Uterus (tissue), 4 donors: ENCODE data around the gene ZCCHC14. TPM values are rescaled to one million over a fixed set of nuclear protein-coding genes. Genes with fewer than 3 reads are reported as not detected.
A peak's percentile ranks its signal among the peaks of the same experiment; 100 is the strongest.

Source experiments
- DNase-seq, 2 donors: peaks; one replicate each; pipeline ENCODE4 v3.0.0-alpha.2; 2019 to 2020
- H3K27ac ChIP-seq, 2 donors: fragments of 200-600 bp; sonication (generic); 1 replicate in 1 of 2; 2 replicates in 1 of 2; pipeline ENCODE4 v1.5.1; 2016 to 2018
- H3K27me3 ChIP-seq, 2 donors: fragments of 200-600 bp; sonication (generic); one replicate each; pipeline ENCODE4 v1.5.1; 2018 to 2019; ENCODE audit warnings: control low read depth in 1 of 2
- H3K36me3 ChIP-seq, 2 donors: fragments of 200-600 bp; sonication (generic); one replicate each; pipeline ENCODE4 v1.5.1; 2019; ENCODE audit warnings: control low read depth in 1 of 2
- H3K4me1 ChIP-seq, 2 donors: fragments of 200-600 bp; sonication (generic); one replicate each; pipeline ENCODE4 v1.5.1; 2018 to 2019; ENCODE audit warnings: control low read depth in 1 of 2
- H3K4me3 ChIP-seq, 2 donors: fragments of 200-600 bp; sonication (generic); 1 replicate in 1 of 2; 2 replicates in 1 of 2; pipeline ENCODE4 v1.5.1; 2018 to 2019; ENCODE audit warnings: mild to moderate bottlenecking in 1 of 2
- H3K9me3 ChIP-seq, 2 donors: fragments of 200-600 bp; sonication (generic); one replicate each; pipeline ENCODE4 v1.5.1; 2019; ENCODE audit warnings: control low read depth in 1 of 2
- POLR2A ChIP-seq, 2 donors: fragments of 450-650 bp; IDR thresholded peaks; one replicate each; pipeline ENCODE4 v1.6.1; 2016; ENCODE audit warnings: antibody characterized with exemption in 2 of 2, mild to moderate bottlenecking in 1 of 2, moderate library complexity in 1 of 2
- intact Hi-C: fragments of 100-400 bp; cut with DNase I; formaldehyde crosslinking; loops from one replicate; pipeline ENCODE4 v1.15.1; 2023; ENCODE audit warnings: low total_unique reads
- total RNA-seq, 4 donors: library from RNA; depleted of rRNA in 3 of 4; stranded (reverse); fragments of >200 nt in 3 of 4; gene quantifications; one replicate each; pipeline versions ENCODE4 v1.1.0 to v1.2.4, GENCODE V29; 2014 to 2023
- TF ChIP-seq, protein P1 (sequence below), 4 experiments: fragments of 200-600 bp in 2 of 4; fragments of 450-650 bp in 2 of 4; sonication (generic) in 2 of 4; IDR thresholded peaks; one replicate each; pipeline ENCODE4 v1.5.1; 2016 to 2019; ENCODE audit warnings: antibody characterized with exemption in 4 of 4, mild to moderate bottlenecking in 2 of 4, moderate library complexity in 1 of 4
- donor health status: DM: yes; HTN: yes; CAD: no.

ZCCHC14 gene
- total RNA-seq, 4 donors from 2014 or later: 9.2 to 33.0 (median 20.6) TPM

- intact Hi-C loops: no loop called here
- peaks cover 3 to 11% of the 10 kb centered on the region in 2 donors for H3K4me1 ChIP-seq
Observed at GRCh38 chr16:87384162-87384874, 108.5 kb downstream of the ZCCHC14 start.

DNA sequence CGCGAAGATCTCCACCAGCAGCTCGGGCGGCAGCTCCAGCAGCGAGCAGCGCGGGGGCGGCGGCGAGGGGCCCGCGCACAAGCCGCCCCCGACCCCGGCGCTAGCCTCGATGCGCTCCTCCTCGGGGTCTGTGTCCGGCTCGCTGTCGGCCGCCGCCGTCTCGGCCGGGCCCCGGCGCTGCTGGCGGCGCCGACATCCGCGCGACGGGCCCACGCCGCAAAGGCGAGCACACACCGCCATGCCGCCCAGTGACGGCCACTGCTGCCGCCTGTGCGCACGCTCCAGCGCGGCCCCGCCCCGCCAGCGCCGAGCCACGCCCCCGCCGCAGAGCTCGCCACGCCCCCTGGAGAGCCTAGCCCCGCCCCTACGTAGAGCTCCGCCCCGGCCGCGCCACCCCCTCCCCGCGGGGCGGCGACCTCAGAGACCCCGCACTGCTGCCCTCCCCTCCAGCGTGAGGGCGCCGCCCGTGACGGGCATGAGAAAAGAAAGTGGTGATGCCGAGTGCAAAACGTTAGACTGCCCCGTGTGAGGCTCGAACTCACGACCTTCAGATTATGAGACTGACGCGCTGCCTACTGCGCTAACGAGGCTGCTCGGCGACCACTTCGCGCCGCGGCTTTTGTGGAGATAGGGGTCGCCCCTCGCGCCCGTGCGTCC, 109.2 kb downstream of the ZCCHC14 start, which contains the start of gene FBXO31:
Gene FBXO31 (minus strand): TSS at position 272 of the 657 bp plus-strand sequence. CDS start 32 bp downstream, at position 240.
- no peaks in the 10 kb centered on the region for H3K27me3 ChIP-seq
- no peaks in the 10 kb centered on the region for H3K9me3 ChIP-seq
- TF ChIP-seq POLR2A (IDR thresholded peaks at IDR 0.05): peak; percentile 94 to 98
- TF ChIP-seq, protein P1, sequence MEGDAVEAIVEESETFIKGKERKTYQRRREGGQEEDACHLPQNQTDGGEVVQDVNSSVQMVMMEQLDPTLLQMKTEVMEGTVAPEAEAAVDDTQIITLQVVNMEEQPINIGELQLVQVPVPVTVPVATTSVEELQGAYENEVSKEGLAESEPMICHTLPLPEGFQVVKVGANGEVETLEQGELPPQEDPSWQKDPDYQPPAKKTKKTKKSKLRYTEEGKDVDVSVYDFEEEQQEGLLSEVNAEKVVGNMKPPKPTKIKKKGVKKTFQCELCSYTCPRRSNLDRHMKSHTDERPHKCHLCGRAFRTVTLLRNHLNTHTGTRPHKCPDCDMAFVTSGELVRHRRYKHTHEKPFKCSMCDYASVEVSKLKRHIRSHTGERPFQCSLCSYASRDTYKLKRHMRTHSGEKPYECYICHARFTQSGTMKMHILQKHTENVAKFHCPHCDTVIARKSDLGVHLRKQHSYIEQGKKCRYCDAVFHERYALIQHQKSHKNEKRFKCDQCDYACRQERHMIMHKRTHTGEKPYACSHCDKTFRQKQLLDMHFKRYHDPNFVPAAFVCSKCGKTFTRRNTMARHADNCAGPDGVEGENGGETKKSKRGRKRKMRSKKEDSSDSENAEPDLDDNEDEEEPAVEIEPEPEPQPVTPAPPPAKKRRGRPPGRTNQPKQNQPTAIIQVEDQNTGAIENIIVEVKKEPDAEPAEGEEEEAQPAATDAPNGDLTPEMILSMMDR (IDR thresholded peaks at IDR 0.05): peak in 1 of 4 experiments; percentile 14
- intact Hi-C loops: no loop called here
- H3K4me3 ChIP-seq: peak within 1 kb of the TSS; percentile 69 to 89
- DNase-seq: peak; percentile 84 to 88
- peak within 1 kb of the TSS; percentile 95 to 96 for H3K27ac ChIP-seq
- no peaks in the 10 kb centered on the region for H3K36me3 ChIP-seq
- H3K4me1 ChIP-seq: peaks cover 3 to 11% of the 10 kb centered on the region in 2 donors

More at GRCh38 chr16:87384162-87384874, 108.5 kb downstream of the ZCCHC14 start:
- Histone ChIP-seq H3K4me3 (peak overlapping the region; percentile 69 to 89), H3K27me3 (no peaks in the 10 kb centered on the region), H3K27ac (peak overlapping the region; percentile 95 to 96), H3K36me3 (no peaks in the 10 kb centered on the region), H3K9me3 (no peaks in the 10 kb centered on the region)
- no peak for DNase-seq
- TF ChIP-seq, protein P1 (IDR thresholded peaks at IDR 0.05): no peak
- TF ChIP-seq POLR2A (IDR thresholded peaks at IDR 0.05): no peak

- intact Hi-C loops: no loop called here
- no peak for DNase-seq
Observed at GRCh38 chr16:87382023-87382785, 110.6 kb downstream of the ZCCHC14 start.

DNA sequence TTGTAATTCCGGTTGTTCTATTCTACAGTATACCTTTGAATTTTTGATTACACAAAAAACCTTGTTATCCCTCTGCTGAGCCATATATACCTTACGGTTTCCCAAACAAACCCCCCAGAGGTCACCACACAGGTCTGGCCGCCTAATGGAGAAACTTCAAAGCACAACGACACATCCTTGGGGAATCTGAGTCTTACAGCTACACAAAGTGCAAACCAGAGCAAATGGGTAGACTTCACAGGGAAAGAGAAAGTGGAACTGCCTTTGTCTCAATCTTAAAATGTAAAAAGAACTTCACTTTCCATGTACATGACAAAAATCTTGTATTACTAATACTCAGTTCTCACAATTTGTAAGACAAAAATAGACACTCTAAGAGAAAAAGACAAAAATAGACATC, 111.9 kb downstream of the ZCCHC14 start:
- Histone ChIP-seq H3K4me3 (peak overlapping the region; percentile 69 to 89), H3K27ac (peak overlapping the region; percentile 95 to 96), H3K36me3 (no peaks in the 10 kb centered on the region), H3K4me1 (peaks cover 3 to 4% of the 10 kb centered on the region in 2 donors), H3K9me3 (no peaks in the 10 kb centered on the region), H3K27me3 (no peaks in the 10 kb centered on the region)
- intact Hi-C loops: no loop called here
- TF ChIP-seq, protein P1 (IDR thresholded peaks at IDR 0.05): no peak
- TF ChIP-seq POLR2A (IDR thresholded peaks at IDR 0.05): no peak
- no peak for DNase-seq

More at GRCh38 chr16:87382023-87382785, 110.6 kb downstream of the ZCCHC14 start:
- TF ChIP-seq, protein P1 (IDR thresholded peaks at IDR 0.05): no peak
- TF ChIP-seq POLR2A (IDR thresholded peaks at IDR 0.05): no peak
- Histone ChIP-seq H3K4me3 (peak overlapping the region; percentile 69 to 89), H3K9me3 (no peaks in the 10 kb centered on the region), H3K36me3 (no peaks in the 10 kb centered on the region), H3K27me3 (no peaks in the 10 kb centered on the region), H3K27ac (peak overlapping the region; percentile 95 to 96), H3K4me1 (peaks cover 3 to 7% of the 10 kb centered on the region in 2 donors)
